DOHH2 (cell line): ENCODE data around the gene METTL24.
"Not testable (repeated sequence)": the region's sequence is repeated elsewhere in the genome, so short reads cannot be mapped to it uniquely, and the experiment has no call there.

ENCODE experiments used
- H3F3A ChIP-seq: fragments of 200-600 bp; sonication (generic), shearing (Covaris generic); 2 replicates; pipeline ENCODE4 v1.6.0; 2016; ENCODE audit warnings: antibody characterized with exemption, mild to moderate bottlenecking; ENCODE audit not compliant: control insufficient read depth, insufficient read depth
- H3K27ac ChIP-seq: fragments of 200-600 bp; sonication (generic); 2 replicates; pipeline ENCODE4 v1.5.1; 2014; ENCODE audit warnings: low read depth, mild to moderate bottlenecking, low read length, moderate library complexity
- H3K27me3 ChIP-seq: fragments of 200-600 bp; sonication (generic); 2 replicates; pipeline ENCODE4 v1.6.1; 2014; ENCODE audit warnings: mild to moderate bottlenecking, low read length, mixed read lengths; ENCODE audit not compliant: control insufficient read depth
- H3K36me3 ChIP-seq: fragments of 200-600 bp; sonication (generic); 2 replicates; pipeline ENCODE4 v1.6.1; 2014; ENCODE audit warnings: mild to moderate bottlenecking, low read length, moderate library complexity, mixed read lengths; ENCODE audit not compliant: control insufficient read depth
- H3K4me1 ChIP-seq: fragments of 200-600 bp; sonication (generic); 2 replicates; pipeline ENCODE4 v1.6.1; 2014; ENCODE audit warnings: mild to moderate bottlenecking, low read length, mixed read lengths; ENCODE audit not compliant: control insufficient read depth
- H3K4me2 ChIP-seq: fragments of 200-600 bp; sonication (generic); 2 replicates; pipeline ENCODE4 v1.6.0; 2014; ENCODE audit warnings: mild to moderate bottlenecking, low read length, moderate library complexity
- H3K4me3 ChIP-seq: fragments of 200-600 bp; sonication (generic); 2 replicates; pipeline ENCODE4 v1.5.1; 2014; ENCODE audit warnings: mild to moderate bottlenecking, low read length, mixed read lengths
- H3K79me2 ChIP-seq: fragments of 200-600 bp; sonication (generic); 2 replicates; pipeline ENCODE4 v1.6.1; 2014; ENCODE audit warnings: mild to moderate bottlenecking, low read length, mixed read lengths; ENCODE audit not compliant: control insufficient read depth
- H3K9me2 ChIP-seq: fragments of 200-600 bp; sonication (generic); replicated peaks from 2 replicates; pipeline ENCODE4 v1.6.1; 2014; ENCODE audit warnings: mild to moderate bottlenecking, low read length, mixed read lengths; ENCODE audit not compliant: control insufficient read depth
- H3K9me3 ChIP-seq: fragments of 200-600 bp; sonication (generic); 2 replicates; pipeline ENCODE4 v1.6.1; 2014; ENCODE audit warnings: antibody characterized with exemption, low read length, mixed read lengths; ENCODE audit not compliant: control insufficient read depth, insufficient read depth
- H4K20me1 ChIP-seq: fragments of 200-600 bp; sonication (generic); 2 replicates; pipeline ENCODE4 v1.6.0; 2014; ENCODE audit warnings: low read depth, mild to moderate bottlenecking, antibody characterized with exemption, low read length, moderate library complexity; ENCODE audit not compliant: control insufficient read depth, insufficient read depth
- CTCF ChIP-seq: fragments of 200-600 bp; sonication (generic); IDR thresholded peaks from one replicate; pipeline ENCODE4 v1.5.1; 2014; ENCODE audit warnings: antibody characterized with exemption, mild to moderate bottlenecking, low read depth, low read length; ENCODE audit not compliant: poor library complexity, severe bottlenecking
- EZH2phosphoT487 ChIP-seq: fragments of 200-600 bp; sonication (generic); IDR thresholded peaks from 2 replicates; pipeline ENCODE4 v1.6.1; 2017; ENCODE audit warnings: borderline replicate concordance, mild to moderate bottlenecking, antibody characterized with exemption, low read length, moderate library complexity, mixed read lengths

METTL24 gene

GRCh38 chr6:110351546-110351945, 6.6 kb downstream of the METTL24 start:
- Histone ChIP-seq H3K4me1 (no peaks in the 10 kb centered on the region), H3K27me3 (no peaks in the 10 kb centered on the region), H4K20me1 (no peaks in the 10 kb centered on the region), H3K4me3 (no peak overlapping the region), H3K9me3 (no peaks in the 10 kb centered on the region), H3K27ac (no peak overlapping the region), H3K9me2 (no peaks in the 10 kb centered on the region), H3K36me3 (no peaks in the 10 kb centered on the region), H3F3A (no peaks in the 10 kb centered on the region), H3K79me2 (no peaks in the 10 kb centered on the region), H3K4me2 (no peak overlapping the region)
- TF ChIP-seq EZH2phosphoT487 (no peak), CTCF (no peak)

- H3F3A ChIP-seq, H3K27ac ChIP-seq, H3K9me2 ChIP-seq, H3K4me1 ChIP-seq, H3K27me3 ChIP-seq, H3K9me3 ChIP-seq, H3K36me3 ChIP-seq, H3K4me2 ChIP-seq, H4K20me1 ChIP-seq, H3K4me3 ChIP-seq, H3K79me2 ChIP-seq: not testable (repeated sequence)
Observed at GRCh38 chr6:110350593-110350992, 7.6 kb downstream of the METTL24 start.

- H3K4me3 ChIP-seq = no peak overlapping the region
- no peaks in the 10 kb centered on the region for H3K9me2 ChIP-seq
- no peak overlapping the region for H3K4me2 ChIP-seq
- H3K9me3 ChIP-seq = no peaks in the 10 kb centered on the region
- TF ChIP-seq CTCF (no peak), EZH2phosphoT487 (no peak)
- H3K27ac ChIP-seq = no peak overlapping the region
- no peaks in the 10 kb centered on the region for H4K20me1 ChIP-seq
- no peaks in the 10 kb centered on the region for H3F3A ChIP-seq
- H3K27me3 ChIP-seq = no peaks in the 10 kb centered on the region
- H3K79me2 ChIP-seq = no peaks in the 10 kb centered on the region
- no peaks in the 10 kb centered on the region for H3K4me1 ChIP-seq
- no peaks in the 10 kb centered on the region for H3K36me3 ChIP-seq
Observed at GRCh38 chr6:110348961-110349690, 9.0 kb downstream of the METTL24 start.

- H3F3A ChIP-seq = no peaks in the 10 kb centered on the region
- no peaks in the 10 kb centered on the region for H3K9me2 ChIP-seq
- H3K36me3 ChIP-seq = no peaks in the 10 kb centered on the region
- H3K27me3 ChIP-seq = no peaks in the 10 kb centered on the region
- no peak overlapping the region for H3K4me2 ChIP-seq
- H3K27ac ChIP-seq = no peak overlapping the region
- H3K79me2 ChIP-seq = no peaks in the 10 kb centered on the region
- TF ChIP-seq CTCF (no peak), EZH2phosphoT487 (no peak)
- no peaks in the 10 kb centered on the region for H3K9me3 ChIP-seq
- H3K4me1 ChIP-seq = no peaks in the 10 kb centered on the region
- no peaks in the 10 kb centered on the region for H4K20me1 ChIP-seq
- no peak overlapping the region for H3K4me3 ChIP-seq
Observed at GRCh38 chr6:110345025-110345424, 13.1 kb downstream of the METTL24 start.
